ENCODE data around the gene KCNMA1.
A peak's percentile ranks its signal among the peaks of the same experiment; 100 is the strongest.

Gene KCNMA1

GRCh38 chr10:76944640-76945039 lies 693.0 kb downstream of the KCNMA1 start:
- no peak for DNase-seq

GRCh38 chr10:76942628-76943416 lies 694.8 kb downstream of the KCNMA1 start:
- DNase-seq, result no peak

DNA sequence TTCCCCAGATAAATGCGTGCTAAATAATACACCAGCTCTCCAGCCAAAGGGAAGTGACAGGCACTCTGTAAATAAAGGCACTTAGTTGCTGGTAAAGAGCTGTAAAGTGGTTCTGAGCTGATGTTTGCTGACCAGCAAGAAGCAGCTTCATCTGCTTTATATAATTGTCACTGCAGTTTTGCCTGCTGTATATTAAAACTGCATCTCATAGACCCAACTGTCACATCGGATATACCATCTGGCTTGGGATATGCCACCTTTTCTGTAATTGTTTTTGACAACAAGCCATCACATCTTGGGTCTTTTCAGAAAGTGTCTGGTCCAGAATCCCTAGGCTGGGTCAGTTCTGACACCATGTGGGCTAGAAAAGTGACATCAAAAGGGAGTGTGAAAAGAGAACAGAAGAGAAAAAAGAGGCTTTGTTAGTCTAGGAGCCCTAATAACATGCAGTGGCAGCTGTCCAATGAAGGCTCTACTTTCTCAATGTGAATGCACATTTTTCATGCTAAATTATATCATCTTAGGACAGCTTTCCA lies 697.6 kb downstream of the KCNMA1 start:
- peak; percentile 5 for DNase-seq

- no peak for DNase-seq
Measured at GRCh38 chr10:76937181-76937600, 700.4 kb downstream of the KCNMA1 start.

DNA sequence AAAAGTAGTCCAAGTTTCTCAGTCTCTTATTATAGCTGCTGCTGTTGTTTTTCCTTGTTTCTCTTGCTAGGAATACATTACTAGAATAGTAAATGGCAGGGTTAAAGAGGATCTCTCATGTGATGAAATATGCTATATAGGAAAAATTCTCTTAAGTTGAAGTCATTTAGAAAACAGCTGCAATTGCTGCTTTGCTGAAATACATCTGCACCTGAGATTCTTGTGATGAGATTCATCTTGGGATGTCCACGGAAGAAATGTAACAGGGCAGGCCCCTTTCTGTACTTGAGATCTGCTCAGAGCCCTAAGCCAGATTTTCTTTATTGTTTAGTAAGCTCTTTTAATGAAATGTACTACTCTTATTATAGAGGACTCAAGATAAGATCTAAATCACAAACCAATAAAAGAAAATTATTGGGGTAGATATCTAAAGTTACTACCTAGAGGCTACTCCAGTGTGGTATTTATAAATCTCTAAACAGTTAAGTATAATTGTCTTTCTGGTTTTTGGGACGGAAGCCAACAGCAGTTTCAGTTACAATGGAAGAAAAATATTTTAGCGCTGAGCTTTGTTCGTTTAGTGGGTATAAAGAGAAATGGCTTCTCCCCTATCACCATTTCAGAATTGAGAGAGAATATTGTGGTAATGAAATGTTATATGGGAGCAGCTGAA lies 701.5 kb downstream of the KCNMA1 start:
- DNase-seq, result peak; percentile 2

- DNase-seq, result no peak
Measured at GRCh38 chr10:76928565-76928964, 709.0 kb downstream of the KCNMA1 start.

DNA sequence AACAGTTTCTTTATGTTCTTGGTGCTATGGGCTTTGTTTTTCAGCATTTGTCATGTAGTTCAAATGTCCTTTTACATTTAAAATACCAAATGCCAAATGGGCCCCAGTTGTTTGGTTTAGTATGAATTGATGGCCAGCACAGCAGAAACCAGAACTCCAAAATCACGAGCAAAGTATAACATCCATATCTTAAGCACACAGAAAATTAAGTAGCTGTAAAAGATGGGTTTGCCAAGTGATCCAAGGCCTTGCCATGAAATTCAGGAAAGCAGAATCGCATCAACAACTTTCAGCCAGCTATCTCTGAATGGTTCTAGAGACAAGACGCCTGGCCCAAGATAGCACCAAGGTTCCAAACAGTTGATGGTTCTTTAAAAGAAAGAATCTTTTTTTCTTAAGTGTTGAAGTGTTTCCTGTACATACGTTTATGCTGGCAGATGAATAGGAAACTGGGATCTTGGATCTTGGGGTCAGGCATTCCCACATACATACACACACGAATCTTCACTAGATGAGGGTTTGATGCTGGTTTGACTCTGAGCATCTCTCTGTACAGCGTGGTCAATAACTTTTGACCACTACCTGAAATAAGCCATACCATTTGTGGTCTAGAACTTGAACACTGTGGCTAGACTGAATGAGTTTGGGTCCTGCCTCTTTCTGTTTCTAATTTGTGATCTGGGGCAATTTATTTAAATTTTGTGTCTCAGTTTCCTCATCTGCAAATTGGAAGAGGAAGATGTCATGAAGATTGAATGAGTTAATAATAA lies 711.8 kb downstream of the KCNMA1 start:
- DNase-seq, result no peak

- DNase-seq, result no peak
Measured at GRCh38 chr10:76922666-76923065, 714.9 kb downstream of the KCNMA1 start.

GRCh38 chr10:76921383-76922010 lies 716.1 kb downstream of the KCNMA1 start:
- DNase-seq, result no peak

DNA sequence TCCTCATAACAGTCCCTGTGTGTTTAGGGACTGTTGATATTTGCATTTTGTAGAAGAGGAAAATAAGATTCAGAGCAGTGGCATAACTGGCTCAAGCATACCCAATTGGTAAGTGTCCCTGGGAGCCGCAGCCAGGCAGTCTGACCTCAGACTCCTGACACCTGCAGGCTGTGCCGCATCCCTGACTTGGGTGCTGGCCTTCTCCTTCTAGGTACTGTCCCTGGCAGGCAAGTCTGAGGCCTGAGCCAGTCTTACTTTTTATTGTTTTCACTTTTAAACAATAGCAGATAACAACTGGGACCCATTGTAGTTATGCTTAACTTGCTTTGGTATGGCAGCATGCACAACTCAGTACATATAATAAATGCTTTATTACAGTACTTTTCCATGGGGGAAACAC lies 717.0 kb downstream of the KCNMA1 start:
- no peak for DNase-seq

DNA sequence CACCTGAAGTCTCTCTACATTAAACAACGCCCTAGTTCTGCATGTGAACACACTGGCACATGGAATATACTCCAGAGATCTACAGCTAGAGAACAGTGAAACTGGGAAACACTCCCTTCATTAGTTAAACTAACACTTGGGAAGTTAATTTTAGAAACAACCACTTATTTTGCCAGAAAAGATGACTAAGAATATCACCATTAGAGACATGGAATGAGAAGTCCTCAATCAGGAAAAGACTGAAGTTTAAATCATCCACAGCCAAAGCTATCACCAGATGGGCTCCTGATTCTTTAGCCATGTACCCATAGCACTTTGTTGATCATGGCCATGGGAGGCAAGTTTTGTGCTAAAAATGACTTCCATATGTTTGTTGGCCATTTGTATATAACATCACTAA lies 719.5 kb downstream of the KCNMA1 start:
- DNase-seq, result no peak

- no peak for DNase-seq
Measured at GRCh38 chr10:76917071-76917470, 720.5 kb downstream of the KCNMA1 start.

DNA sequence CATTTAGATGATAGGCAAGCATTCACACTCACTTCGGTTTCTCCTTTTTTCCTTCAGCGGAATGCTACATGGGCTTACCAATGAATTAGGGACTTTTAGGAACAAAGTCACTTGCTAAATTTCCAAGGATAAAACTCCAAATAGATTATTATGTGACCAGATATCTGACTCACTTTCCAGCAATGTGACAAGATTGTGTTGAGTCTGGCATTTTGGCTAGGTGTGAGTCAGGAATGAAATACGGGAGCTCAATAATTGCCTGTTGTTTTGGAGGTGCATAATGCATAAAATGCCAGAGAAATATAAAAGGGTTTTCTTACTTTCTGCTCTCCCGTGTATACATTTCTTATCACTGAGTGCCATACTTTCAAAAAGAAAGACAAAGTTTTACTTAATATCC lies 721.1 kb downstream of the KCNMA1 start:
- DNase-seq, result no peak

GRCh38 chr10:76915316-76915715 lies 722.3 kb downstream of the KCNMA1 start:
- no peak for DNase-seq

DNA sequence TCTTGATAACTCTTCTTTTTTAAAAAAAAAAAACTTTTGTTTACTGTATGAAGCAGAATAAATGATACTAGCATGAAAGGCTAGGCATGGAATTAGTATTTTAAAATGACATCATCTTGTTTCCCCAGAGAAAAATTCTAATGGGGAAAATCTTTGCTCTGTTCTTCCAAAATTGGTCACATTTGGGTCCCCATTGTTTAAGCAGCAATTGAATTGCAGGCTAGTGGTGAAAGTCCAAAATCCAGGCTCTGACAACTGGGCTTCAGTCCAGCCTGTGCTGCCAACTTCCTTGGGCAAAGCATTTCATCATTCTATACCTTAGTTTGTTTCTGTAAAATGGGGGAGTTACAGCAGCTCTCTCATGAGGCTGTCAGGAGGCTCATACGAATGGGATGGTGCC lies 726.4 kb downstream of the KCNMA1 start:
- DNase-seq, result no peak

GRCh38 chr10:76910184-76910962 lies 727.2 kb downstream of the KCNMA1 start:
- DNase-seq, result no peak

DNA sequence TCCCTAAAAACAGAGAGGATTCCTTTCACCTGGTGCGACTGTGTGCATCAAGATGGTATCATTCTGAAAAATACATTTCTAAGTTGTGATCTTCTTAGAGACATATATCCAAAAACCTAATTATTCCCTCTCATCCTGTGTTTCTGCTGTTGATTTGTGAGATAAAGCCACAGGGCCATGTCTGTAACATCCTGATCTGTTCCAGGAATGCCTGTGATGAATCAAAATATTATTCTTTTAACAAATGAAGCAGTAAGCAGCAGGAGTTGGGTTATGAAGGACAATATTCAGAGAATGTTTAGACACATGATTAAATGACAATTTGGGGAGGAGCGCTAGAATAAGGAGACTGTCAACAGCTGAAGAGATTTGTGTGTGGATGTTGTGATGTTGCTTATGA lies 731.4 kb downstream of the KCNMA1 start:
- DNase-seq, result no peak

DNA sequence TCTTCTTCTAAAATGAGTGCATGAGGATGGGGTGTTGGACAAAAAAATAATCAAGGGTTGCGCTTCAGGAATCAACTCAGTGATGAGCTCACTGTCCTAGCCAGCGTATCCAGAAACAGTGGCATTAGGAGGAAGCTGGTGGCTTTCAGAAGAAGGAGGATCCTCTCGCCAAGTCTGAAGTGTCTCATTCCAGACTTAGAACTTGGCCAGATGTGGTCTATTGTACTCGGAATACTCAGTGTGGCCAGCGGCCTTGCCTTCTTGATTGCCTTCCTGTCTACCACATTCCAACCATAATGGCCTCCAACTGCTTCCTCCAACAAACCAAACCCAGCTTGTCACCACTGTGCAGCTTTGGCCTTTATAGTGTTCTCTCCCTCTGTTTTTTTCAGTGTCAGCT lies 732.4 kb downstream of the KCNMA1 start:
- DNase-seq, result no peak

DNA sequence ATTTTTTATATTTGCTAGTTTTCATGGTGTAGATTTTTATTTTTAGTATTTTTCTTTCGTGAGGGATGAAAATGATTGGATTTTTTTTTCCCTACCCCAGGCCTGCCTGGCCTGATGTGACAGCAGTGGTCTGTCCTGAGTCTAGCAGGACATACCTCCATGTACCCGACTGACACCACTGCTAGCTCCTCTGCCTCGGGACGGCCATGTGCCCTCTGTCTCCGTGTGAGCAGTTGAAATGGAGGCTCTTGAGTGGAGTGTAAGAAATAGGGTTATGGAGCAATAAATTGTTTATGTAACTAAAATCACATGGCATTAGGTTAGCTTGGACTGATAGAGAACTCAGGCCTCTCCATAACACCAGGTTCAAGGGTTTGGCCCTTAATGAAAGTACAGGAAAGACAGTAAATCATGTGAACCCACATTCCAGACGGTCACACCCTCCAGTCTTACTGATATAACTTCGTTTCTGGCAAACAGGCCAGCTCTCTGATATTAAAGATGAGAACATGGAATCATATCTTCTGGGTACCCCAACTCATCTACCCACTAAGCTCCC lies 734.1 kb downstream of the KCNMA1 start:
- DNase-seq, result no peak

GRCh38 chr10:76902949-76903348 lies 734.7 kb downstream of the KCNMA1 start:
- DNase-seq, result no peak

DNA sequence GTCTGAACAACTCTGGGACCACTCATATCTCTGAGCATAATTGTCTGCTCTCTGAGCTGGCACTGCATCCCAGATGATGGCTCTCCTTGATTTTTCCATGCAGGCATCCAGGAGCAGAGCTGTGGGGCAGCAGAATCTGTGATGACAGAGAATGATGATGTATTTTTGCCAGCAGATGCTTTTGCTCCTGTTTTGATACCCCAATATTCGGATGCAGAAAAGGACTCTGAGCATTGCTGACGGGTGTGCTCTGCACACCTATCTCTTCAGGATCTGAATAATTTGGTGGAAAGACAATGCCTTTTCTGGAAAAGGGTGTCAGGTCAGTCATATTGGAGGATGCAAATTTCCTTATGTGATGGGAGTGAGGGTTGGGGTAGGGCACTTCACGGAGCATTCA lies 735.9 kb downstream of the KCNMA1 start:
- DNase-seq, result no peak

DNA sequence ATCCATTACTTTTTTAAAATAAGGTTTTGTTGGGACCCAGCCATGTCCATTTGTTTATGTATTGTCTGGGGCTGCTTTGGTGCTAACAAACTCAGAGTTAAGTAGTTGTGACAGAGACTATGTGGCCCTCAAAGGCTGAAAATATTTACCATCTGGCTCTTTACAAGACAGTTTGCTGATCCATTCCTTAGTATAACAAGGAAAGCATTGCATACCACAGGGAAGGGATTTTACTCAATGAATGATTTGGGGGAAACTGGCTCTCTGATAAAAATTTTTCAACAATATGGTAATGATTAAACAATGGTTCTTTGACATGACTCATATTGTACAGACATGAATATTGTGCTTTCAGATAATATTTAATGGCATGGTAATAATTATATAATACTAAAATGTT lies 738.1 kb downstream of the KCNMA1 start:
- no peak for DNase-seq

Data from NCI-H1105 (cell line).